ENCODE measurements around the gene WARS2. TPM values are rescaled to one million over a fixed set of nuclear protein-coding genes. Genes with fewer than 3 reads are reported as not detected.

WARS2 gene
- total RNA-seq, 1 experiment from 2014 or later = 17.6 TPM

DNA sequence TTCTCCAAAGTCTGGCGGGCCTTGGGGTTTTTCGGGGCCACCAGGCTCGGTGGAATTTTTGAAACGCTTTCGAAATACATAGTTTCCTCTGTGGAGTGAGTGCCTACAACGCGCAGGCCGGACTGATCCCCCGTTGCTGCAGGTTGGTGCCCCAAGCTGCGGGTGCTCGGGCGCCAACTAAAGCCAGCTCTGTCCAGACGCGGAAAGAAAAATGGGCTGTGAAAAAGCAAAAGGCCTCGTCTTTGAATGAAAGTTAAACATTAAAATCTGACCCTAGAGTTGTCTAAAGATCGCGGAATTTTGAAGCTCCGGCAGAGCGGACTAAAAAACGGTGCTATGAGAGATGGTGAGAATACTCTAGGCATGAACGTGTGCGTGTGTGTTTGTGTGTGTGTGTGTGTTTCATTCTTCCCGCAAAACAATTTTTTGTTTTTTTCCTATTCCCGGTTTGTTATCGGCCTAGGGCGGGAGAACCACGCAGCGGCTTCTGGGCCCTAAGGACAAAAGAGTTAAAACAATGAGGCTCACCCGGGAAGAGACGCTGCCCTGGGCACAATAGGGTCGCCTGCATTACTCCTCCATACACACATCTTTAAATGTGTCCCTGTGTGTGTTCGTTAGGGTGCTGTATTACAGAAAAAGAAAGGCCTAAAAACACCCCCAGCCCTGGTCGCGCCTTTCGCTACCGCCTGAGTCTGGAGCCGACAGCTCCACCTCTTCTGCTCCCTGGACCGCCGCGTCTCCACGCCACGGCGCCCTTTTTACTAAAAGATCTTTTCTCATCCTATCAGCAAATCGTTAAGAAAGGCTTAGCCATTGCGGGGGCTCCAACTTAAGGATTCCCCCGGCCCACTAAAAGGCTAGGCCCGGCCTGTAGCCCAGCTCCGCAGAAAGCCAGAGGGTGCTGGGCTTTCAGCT is 155.5 kb downstream of the WARS2 start:
- no peaks in the 10 kb centered on the region for H3K9me3 ChIP-seq (ENCODE audit: insufficient read depth, low read depth)
- no peaks in the 10 kb centered on the region for H4K20me1 ChIP-seq (ENCODE audit: insufficient read depth)
- peaks cover 41% of the 10 kb centered on the region for H3K27me3 ChIP-seq (ENCODE audit: insufficient read depth, low read depth)
- no peak for DNase-seq
- intact Hi-C loops (cut with micrococcal nuclease; ENCODE audit: unreplicated experiment) = no loop called here
- H3K4me1 ChIP-seq (replicated peaks; ENCODE audit: insufficient read depth) = no peaks in the 10 kb centered on the region
- no peaks in the 10 kb centered on the region for H3F3A ChIP-seq (ENCODE audit: insufficient read depth, low read depth)
- no peak overlapping the region for H2AFZ ChIP-seq
- no TSS peak for BruUV-seq (replicated peaks)
- no peaks in the 10 kb centered on the region for H3K79me2 ChIP-seq (ENCODE audit: low read depth)
- no peak overlapping the region for H3K4me2 ChIP-seq
- H3K9me2 ChIP-seq (ENCODE audit: insufficient read depth) = no peaks in the 10 kb centered on the region
- H3K4me3 ChIP-seq = no peak overlapping the region
- no peak overlapping the region for H3K27ac ChIP-seq
- ChIA-PET CTCF (interaction anchor here (0.6 kb wide), 1 partner anchor 24 kb away, joined by 5 read pairs; no protein-coding TSS in a partner anchor), POLR2A (ENCODE audit: unreplicated experiment) (no interaction called here)
- no peaks in the 10 kb centered on the region for H3K36me3 ChIP-seq (ENCODE audit: low read depth)
- TF ChIP-seq, protein P1, sequence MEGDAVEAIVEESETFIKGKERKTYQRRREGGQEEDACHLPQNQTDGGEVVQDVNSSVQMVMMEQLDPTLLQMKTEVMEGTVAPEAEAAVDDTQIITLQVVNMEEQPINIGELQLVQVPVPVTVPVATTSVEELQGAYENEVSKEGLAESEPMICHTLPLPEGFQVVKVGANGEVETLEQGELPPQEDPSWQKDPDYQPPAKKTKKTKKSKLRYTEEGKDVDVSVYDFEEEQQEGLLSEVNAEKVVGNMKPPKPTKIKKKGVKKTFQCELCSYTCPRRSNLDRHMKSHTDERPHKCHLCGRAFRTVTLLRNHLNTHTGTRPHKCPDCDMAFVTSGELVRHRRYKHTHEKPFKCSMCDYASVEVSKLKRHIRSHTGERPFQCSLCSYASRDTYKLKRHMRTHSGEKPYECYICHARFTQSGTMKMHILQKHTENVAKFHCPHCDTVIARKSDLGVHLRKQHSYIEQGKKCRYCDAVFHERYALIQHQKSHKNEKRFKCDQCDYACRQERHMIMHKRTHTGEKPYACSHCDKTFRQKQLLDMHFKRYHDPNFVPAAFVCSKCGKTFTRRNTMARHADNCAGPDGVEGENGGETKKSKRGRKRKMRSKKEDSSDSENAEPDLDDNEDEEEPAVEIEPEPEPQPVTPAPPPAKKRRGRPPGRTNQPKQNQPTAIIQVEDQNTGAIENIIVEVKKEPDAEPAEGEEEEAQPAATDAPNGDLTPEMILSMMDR (conservative IDR thresholded peaks at IDR 0.05) = no peak
- TF ChIP-seq EZH2 (IDR thresholded peaks at IDR 0.05; ENCODE audit: low read depth) = no peak

DNA sequence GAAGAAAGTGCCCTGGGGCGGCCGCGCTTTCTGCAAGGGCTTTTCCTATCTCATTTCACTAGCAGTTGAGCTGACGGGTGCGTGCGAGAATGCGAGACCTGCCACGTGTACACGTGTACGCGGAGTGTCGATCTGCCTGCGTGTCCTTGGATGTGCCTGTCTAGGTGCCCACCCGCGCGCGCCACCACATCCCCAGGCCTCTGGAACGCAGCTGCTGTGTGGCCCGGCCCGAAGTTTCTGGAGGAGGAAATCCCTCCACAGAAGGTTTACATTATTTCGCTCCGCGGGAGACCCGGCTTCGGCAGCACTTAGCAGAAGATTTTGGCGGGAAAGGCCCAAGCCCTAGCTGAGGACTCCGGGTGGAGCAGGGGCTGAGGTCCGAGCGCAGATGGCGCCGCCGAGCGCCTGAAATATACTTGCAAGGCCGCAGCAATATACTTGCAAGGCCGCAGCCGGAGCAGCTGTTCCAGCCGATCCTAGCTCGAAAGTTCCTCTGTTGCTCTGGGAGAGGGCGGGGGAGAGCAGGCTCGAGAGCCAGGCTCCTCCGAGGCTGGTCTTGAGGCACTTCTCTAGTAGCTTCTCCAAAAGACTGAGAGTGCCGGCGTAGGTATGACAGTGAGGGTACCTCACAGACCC is 156.2 kb downstream of the WARS2 start:
- no peaks in the 10 kb centered on the region for H3F3A ChIP-seq (ENCODE audit: insufficient read depth, low read depth)
- H3K9me2 ChIP-seq (ENCODE audit: insufficient read depth) = no peaks in the 10 kb centered on the region
- H3K79me2 ChIP-seq (ENCODE audit: low read depth) = no peaks in the 10 kb centered on the region
- POLR2A ChIA-PET (ENCODE audit: unreplicated experiment) = no interaction called here
- CTCF ChIA-PET = no interaction called here
- no peak overlapping the region for H3K4me3 ChIP-seq
- no peaks in the 10 kb centered on the region for H3K9me3 ChIP-seq (ENCODE audit: insufficient read depth, low read depth)
- TF ChIP-seq, protein P1 (conservative IDR thresholded peaks at IDR 0.05) = no peak
- TF ChIP-seq EZH2 (IDR thresholded peaks at IDR 0.05; ENCODE audit: low read depth) = no peak
- intact Hi-C loops (cut with micrococcal nuclease; ENCODE audit: unreplicated experiment) = no loop called here
- H3K4me1 ChIP-seq (replicated peaks; ENCODE audit: insufficient read depth) = no peaks in the 10 kb centered on the region
- H3K4me2 ChIP-seq = no peak overlapping the region
- no peaks in the 10 kb centered on the region for H4K20me1 ChIP-seq (ENCODE audit: insufficient read depth)
- H3K27me3 ChIP-seq (ENCODE audit: insufficient read depth, low read depth) = peaks cover 36% of the 10 kb centered on the region
- no TSS peak for BruUV-seq (replicated peaks)
- no peaks in the 10 kb centered on the region for H3K36me3 ChIP-seq (ENCODE audit: low read depth)
- no peak overlapping the region for H3K27ac ChIP-seq
- no peak overlapping the region for H2AFZ ChIP-seq
- DNase-seq = no peak

DNA sequence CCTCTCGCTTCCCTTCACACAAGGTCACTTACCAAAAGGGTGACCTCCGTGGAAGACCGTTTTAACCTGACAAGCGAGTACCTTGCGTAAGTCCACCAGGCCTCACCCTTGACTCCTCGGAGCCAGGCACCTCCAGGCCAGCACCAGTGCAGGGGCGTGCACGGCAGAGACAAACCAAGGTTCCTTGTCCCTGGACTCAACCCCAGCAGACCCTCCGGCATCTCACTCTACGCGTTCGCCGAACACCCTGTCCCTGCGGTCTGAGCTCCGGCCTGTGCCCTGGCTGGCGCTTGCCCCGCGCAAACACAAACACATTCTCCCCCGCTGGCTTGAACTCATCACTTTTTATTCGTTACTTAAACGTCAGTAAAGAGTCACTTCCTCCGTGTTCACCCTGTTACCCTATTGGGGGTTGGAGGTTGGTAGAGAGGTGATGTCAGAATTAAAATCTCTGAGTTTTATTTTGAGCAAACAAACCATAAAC is 156.9 kb downstream of the WARS2 start:
- Histone ChIP-seq H3K4me3 (no peak overlapping the region), H3K36me3 (ENCODE audit: low read depth) (no peaks in the 10 kb centered on the region), H3K27me3 (ENCODE audit: insufficient read depth, low read depth) (peaks cover 34% of the 10 kb centered on the region), H3K9me3 (ENCODE audit: insufficient read depth, low read depth) (no peaks in the 10 kb centered on the region), H3K27ac (no peak overlapping the region), H4K20me1 (ENCODE audit: insufficient read depth) (no peaks in the 10 kb centered on the region), H3K79me2 (ENCODE audit: low read depth) (no peaks in the 10 kb centered on the region), H2AFZ (no peak overlapping the region), H3F3A (ENCODE audit: insufficient read depth, low read depth) (no peaks in the 10 kb centered on the region), H3K4me1 (replicated peaks; ENCODE audit: insufficient read depth) (no peaks in the 10 kb centered on the region), H3K9me2 (ENCODE audit: insufficient read depth) (no peaks in the 10 kb centered on the region), H3K4me2 (no peak overlapping the region)
- TF ChIP-seq, protein P1 (conservative IDR thresholded peaks at IDR 0.05) = no peak
- TF ChIP-seq EZH2 (IDR thresholded peaks at IDR 0.05; ENCODE audit: low read depth) = no peak
- no TSS peak for BruUV-seq (replicated peaks)
- no peak for DNase-seq
- CTCF ChIA-PET = no interaction called here
- POLR2A ChIA-PET (ENCODE audit: unreplicated experiment) = no interaction called here
- intact Hi-C loops (cut with micrococcal nuclease; ENCODE audit: unreplicated experiment) = no loop called here

Measured in PC-9 (cell line).